Measurements from ENCODE around the gene REST.
"Not testable (repeated sequence)": the region's sequence is repeated elsewhere in the genome, so short reads cannot be mapped to it uniquely, and the experiment has no call there.

The REST gene

DNA sequence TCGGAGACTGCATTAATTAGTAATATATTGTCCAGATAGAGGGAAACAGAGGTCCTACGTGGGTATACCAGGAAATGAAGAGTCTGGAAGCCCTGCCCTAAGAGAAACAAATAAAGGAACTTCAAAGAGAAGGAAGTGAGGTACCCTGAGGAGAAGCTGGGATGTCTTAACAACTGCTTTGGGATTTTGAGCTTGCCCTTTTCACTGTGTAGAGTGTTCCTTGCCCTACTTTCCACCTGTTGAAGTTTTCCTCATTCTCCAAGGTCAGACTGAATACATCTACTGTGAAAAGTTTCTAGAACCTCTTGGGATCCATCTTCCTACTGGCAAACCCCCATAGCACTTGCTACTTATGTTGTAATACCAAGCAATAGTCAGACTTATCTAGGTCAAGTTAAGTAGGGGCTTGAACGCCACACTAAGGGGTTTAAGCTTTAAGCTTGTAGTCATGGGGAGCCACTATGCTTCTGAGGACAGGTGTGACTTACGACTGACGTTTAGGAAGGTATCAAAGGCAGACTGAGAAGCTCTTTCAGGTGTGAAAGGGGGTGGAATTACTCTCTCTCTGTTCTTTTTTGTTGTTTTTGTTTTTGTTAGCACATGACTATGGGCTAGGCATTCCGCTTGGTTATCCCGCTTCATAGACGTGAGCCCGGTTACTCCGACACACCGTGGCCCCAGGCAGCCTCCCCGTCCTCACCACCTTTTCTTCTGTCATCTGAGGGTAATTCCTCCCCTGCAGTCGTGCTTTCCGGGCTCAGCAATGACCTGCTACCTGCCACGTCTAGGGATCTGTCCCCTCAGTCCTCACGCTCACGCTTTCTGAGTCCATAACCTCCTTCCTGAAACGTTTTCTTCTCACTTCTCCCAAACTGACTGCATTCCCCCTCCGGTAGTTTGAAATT lies 959 bp upstream of the REST start:
- TF ChIP-seq, protein P1, sequence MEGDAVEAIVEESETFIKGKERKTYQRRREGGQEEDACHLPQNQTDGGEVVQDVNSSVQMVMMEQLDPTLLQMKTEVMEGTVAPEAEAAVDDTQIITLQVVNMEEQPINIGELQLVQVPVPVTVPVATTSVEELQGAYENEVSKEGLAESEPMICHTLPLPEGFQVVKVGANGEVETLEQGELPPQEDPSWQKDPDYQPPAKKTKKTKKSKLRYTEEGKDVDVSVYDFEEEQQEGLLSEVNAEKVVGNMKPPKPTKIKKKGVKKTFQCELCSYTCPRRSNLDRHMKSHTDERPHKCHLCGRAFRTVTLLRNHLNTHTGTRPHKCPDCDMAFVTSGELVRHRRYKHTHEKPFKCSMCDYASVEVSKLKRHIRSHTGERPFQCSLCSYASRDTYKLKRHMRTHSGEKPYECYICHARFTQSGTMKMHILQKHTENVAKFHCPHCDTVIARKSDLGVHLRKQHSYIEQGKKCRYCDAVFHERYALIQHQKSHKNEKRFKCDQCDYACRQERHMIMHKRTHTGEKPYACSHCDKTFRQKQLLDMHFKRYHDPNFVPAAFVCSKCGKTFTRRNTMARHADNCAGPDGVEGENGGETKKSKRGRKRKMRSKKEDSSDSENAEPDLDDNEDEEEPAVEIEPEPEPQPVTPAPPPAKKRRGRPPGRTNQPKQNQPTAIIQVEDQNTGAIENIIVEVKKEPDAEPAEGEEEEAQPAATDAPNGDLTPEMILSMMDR (IDR thresholded peaks at IDR 0.05): no peak
- Mint-ChIP-seq H3K27me3 (ENCODE audit: low read depth, poor library complexity) (peaks cover 19% of the 10 kb centered on the region), H3K36me3 (ENCODE audit: low read depth) (peaks cover 13% of the 10 kb centered on the region), H3K9me3 (no peaks in the 10 kb centered on the region), H3K4me3 (peak overlapping the region; percentile 92), H3K27ac (peak overlapping the region; percentile 92), H3K4me1 (peaks cover 37% of the 10 kb centered on the region)
- DNase-seq: peak; percentile 23

DNA sequence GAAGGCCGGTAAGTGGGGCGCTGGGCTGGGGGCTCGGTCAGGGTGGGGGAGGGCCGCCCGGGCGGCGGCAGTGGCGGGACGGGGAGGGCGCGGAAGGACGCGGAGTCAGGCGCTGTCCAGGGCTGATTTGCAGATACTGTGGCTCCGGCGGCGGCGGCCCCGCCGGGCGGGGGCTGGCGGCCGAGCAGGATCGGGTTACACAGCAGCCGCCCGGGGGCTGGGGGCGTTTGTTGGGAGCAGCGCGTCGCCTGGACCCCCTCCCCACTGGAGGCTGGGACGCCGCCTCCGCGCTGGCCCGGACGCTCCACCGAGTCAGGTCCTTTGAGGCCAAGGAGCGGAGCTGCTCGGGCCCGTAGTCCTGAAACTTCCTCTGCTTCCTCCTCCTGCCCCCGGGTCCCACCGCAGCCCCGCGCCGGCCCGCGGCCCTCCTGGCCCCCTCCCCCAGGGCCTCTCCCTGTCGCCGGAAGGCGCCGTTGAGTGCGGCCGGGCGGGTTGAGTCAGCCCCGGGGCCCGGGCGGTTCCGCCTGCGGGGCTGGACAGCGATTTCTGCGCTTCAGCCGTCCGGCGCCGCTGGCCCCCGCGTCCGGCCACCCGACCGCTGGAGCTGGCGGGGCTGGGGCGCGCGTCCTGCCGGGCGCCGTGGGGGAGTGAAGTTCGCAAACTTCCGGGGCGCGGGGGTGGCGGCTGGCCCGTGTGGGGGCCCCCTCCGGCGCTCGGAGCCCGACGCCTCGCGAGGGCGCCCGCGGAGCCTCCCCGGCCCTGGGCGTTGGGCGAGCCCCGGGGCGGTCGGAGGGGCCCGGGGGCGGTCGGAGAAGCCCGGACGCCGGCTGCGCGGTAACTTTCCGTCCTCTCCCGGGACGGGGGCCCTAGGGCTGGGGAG lies 746 bp downstream of the REST start:
- Mint-ChIP-seq H3K9me3 (no peaks in the 10 kb centered on the region), H3K36me3 (ENCODE audit: low read depth) (peaks cover 23% of the 10 kb centered on the region), H3K4me1 (peaks cover 42% of the 10 kb centered on the region), H3K4me3 (peak overlapping the region; percentile 98), H3K27me3 (ENCODE audit: low read depth, poor library complexity) (peaks cover 19% of the 10 kb centered on the region), H3K27ac (peak overlapping the region; percentile 100)
- TF ChIP-seq, protein P1 (IDR thresholded peaks at IDR 0.05): no peak
- DNase-seq: peak; percentile 86

DNA sequence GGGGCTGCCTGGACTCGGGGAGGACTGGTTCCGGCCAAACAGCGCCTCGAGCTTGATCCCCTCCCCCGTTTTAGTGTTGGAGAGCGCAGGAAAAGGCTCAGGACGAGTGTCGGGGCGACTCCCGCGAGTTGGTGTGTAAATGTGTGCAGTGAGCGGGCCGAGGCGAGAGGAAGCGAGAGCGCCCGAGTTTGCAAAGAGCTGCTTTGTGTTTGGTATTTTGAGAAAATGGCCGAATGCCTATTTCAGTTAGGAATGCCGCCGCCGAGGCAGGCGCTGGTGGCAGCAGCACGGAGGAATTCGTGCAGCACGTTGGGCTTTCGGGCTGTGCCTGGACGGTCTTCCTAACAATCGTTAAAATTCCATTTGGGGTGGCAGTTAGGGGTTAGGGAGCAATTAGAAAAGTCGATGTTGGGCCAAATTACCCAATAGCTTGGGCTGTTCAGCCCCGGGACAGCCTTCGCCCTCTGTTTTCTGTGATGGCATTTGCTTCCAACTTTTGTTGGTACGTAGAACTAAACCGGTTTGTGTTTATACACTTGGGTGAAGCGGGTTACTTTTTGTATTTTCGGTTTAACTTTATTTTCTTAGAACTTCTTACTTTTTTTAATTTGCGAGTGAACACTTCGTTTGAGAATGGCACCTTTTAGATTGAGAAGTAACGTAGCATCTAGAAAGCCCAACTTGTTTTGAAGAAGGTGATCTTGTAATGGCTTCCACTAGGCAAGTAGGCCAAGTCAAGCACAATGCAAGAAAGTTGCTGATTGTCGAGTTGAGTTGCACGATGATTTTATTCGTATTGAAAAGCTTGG lies 1.6 kb downstream of the REST start:
- peak overlapping the region; percentile 98 for H3K4me3 Mint-ChIP-seq
- peak overlapping the region; percentile 100 for H3K27ac Mint-ChIP-seq
- peaks cover 14% of the 10 kb centered on the region for H3K27me3 Mint-ChIP-seq (ENCODE audit: low read depth, poor library complexity)
- H3K9me3 Mint-ChIP-seq: no peaks in the 10 kb centered on the region
- peaks cover 42% of the 10 kb centered on the region for H3K4me1 Mint-ChIP-seq
- peaks cover 32% of the 10 kb centered on the region for H3K36me3 Mint-ChIP-seq (ENCODE audit: low read depth)
- peak; percentile 60 for DNase-seq
- TF ChIP-seq, protein P1 (IDR thresholded peaks at IDR 0.05): no peak

DNA sequence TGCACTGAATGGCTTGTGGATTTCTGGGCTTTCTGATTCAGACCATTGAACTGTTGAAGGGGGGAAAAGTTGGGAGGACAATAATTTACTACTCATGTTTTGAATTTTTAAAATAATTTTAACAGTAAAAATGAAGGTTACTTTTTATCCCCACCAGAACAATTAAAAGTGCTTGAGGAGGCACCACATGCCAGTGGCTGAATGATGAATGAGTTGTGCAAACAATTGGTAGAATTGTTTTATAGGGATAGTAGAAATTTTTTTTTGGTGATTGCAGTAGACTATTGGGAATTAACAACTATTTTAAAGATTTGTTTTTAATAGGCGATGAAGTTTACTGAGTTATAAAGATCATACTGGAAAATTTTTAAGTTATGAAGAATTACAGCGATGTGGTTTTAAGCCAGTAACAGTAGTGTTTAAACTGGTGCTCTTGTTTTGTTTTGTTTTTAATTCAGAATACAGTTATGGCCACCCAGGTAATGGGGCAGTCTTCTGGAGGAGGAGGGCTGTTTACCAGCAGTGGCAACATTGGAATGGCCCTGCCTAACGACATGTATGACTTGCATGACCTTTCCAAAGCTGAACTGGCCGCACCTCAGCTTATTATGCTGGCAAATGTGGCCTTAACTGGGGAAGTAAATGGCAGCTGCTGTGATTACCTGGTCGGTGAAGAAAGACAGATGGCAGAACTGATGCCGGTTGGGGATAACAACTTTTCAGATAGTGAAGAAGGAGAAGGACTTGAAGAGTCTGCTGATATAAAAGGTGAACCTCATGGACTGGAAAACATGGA lies 2.7 kb downstream of the REST start:
- Mint-ChIP-seq H3K4me3 (peak overlapping the region; percentile 98), H3K4me1 (peaks cover 43% of the 10 kb centered on the region), H3K36me3 (ENCODE audit: low read depth) (peaks cover 37% of the 10 kb centered on the region), H3K9me3 (no peaks in the 10 kb centered on the region), H3K27me3 (ENCODE audit: low read depth, poor library complexity) (peaks cover 12% of the 10 kb centered on the region), H3K27ac (peak overlapping the region; percentile 100)
- no peak for DNase-seq
- TF ChIP-seq, protein P1 (IDR thresholded peaks at IDR 0.05): no peak

DNA sequence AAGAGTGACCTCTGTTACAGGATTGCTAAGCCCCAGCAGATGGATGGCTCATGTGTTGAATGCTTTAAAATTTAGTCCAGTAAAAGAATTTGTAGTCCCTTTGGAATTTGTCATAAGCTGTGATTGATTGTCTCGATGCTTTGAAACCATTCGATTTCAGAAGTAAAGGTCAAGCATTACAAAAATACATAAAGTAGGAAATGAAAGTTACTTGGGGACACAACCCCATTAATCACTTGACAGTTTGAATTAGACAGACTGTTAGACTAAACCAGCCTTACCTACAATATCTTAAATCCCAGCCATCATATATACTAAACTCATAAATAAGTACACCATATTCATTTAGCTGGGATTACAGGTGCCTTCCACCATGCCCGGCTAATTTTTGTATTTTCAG lies 6.6 kb downstream of the REST start:
- no peaks in the 10 kb centered on the region for H3K27me3 Mint-ChIP-seq (ENCODE audit: low read depth, poor library complexity)
- no peak overlapping the region for H3K27ac Mint-ChIP-seq
- H3K36me3 Mint-ChIP-seq (ENCODE audit: low read depth): peaks cover 74% of the 10 kb centered on the region
- no peak for DNase-seq
- H3K9me3 Mint-ChIP-seq: no peaks in the 10 kb centered on the region
- peaks cover 45% of the 10 kb centered on the region for H3K4me1 Mint-ChIP-seq
- no peak overlapping the region for H3K4me3 Mint-ChIP-seq
- TF ChIP-seq, protein P1 (IDR thresholded peaks at IDR 0.05): no peak

DNA sequence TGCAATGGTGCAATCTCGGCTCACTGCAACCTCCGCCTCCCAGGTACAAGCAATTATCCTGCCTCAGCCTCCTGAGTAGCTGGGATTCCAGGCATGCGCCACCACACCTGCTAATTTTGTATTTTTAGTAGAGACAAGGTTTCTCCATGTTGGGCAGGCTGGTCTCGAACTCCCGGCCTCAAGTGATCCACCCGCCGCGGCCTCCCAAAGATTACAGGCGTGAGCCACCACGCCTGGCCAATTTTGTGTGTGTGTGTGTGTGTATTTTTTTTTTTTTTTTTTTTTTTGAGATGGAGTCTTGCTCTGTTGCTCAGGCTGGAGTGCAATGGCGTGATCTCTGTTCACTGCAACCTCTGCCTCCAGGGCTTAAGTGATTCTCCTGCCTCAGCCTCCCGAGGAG lies 7.3 kb downstream of the REST start:
- Mint-ChIP-seq H3K36me3 (ENCODE audit: low read depth) (peaks cover 80% of the 10 kb centered on the region), H3K4me1 (peaks cover 42% of the 10 kb centered on the region)
- H3K9me3 Mint-ChIP-seq; DNase-seq; H3K4me3 Mint-ChIP-seq; H3K27me3 Mint-ChIP-seq (ENCODE audit: low read depth, poor library complexity); H3K27ac Mint-ChIP-seq: not testable (repeated sequence)
